Activated CD4-positive, alpha-beta T cell treated with anti-CD3 and anti-CD28 coated beads, Interleukin-2, Interleukin-6, amounts not matched to agents 100 ng/mL and 50 ng/mL, durations not matched to agents 16 hours and 8 hours (primary cell): ENCODE results near the gene LRRC55.

Source experiments
- DNase-seq: peaks from one replicate; pipeline ENCODE4 v3.0.0-alpha.2; 2020

The LRRC55 gene, protein sequence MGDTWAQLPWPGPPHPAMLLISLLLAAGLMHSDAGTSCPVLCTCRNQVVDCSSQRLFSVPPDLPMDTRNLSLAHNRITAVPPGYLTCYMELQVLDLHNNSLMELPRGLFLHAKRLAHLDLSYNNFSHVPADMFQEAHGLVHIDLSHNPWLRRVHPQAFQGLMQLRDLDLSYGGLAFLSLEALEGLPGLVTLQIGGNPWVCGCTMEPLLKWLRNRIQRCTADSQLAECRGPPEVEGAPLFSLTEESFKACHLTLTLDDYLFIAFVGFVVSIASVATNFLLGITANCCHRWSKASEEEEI

DNA sequence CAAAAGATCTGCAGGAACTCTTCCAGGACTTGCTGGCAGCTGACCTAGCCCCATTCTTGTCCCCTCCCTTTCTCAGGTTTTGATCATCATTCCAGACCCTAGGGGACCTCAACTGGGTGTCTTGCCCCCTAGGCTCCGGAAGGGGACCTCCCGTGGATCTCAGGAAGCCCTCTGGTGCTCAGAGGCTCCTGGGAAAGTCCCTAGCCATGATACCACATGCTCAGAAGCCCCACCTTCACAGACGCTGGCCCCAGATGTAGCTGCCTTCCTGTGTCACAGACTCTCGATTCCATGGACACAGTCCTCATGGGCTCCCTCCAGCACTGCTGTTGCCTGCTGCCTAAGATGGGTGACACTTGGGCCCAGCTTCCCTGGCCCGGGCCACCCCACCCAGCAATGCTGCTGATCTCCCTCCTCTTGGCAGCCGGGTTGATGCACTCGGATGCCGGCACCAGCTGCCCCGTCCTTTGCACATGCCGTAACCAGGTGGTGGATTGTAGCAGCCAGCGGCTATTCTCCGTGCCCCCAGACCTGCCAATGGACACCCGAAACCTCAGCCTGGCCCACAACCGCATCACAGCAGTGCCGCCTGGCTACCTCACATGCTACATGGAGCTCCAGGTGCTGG, at the start of gene LRRC55:
Gene LRRC55, plus strand, starts transcription at position 276 of the 628 bp plus-strand sequence. Its CDS starts 70 bp downstream, at position 346.
- no peak for DNase-seq

DNA sequence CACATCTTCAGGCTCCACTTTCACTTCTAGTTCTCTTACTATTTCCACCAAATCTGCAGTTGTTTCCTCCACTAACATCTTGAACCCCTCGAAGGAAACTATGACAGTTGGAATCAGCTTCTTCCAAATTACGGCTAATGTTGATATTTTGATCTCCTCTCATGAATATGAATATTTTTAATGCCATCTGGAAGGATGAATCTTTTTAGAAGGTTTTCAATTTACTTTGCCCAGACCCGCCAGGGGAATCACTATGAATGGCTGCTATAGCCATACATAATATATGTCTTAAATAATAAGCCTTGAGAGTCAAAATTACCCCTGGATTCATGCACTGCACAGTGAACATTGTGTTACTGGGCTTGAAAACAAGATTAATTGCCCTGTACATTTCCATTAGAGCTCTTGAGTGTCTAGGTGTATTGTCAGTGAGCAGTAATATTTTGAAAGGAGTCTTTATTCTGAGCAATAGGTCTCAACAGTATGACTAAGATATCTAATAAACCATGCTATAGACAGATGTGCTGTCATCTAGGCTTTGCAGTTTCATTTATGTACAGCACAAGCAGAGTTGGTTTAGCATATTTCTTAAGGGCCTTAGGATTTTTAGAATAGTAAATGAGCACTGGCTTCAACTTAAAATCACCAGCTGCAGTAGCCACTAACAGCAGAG, 48.3 kb upstream of the LRRC55 start:
- DNase-seq, result no peak

DNA sequence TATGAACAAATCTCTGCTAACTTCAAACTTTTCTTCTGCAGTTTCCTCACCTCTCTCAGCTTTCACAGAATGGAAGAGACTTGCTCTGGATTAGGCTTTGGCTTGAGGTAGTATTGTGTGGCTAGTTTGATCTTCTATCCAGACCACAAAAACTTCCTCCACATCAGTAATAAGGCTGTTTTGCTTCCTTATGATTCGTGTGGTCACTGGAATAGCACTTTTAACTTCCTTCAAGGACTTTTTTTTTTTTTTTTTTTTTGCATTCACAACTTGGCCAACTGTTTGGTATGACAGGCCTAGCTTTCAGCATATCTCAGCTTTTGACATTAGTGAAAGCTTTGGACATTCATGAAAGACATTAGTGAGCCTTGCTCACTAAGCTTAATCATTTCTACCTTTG, 47.5 kb upstream of the LRRC55 start:
- DNase-seq, result no peak

DNA sequence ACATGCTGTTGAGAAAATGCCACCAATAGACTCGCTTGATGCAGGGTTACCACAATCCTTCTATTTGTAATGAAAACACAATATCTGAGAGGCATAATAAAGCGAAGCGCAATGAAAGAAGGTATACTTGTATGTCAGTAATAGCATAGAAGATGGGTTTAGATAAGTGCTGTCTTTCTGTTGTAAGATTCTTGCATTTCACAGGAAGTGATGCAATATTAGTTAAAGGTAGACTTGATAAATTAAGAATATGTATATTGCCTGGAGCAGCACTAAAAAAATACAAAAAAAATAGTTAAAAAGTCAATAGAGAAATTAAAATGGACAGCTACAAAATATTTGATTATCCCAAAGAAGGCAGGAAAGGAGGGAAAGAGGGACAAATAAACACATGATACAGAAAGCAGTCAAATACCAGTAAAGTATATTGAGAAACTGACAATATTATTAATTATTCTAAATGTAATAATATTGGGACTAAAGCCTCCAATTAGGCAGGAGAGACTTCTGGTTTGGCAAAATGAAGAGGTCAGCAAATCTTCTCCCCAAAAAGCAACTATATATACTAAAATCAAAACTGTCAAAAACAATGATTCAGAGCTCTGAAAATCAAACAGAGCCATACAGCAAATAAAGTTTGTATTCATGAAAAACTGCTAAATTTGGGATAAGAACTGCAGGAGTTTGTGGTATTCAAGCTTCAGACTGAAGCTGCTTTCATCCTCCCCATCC, 46.6 kb upstream of the LRRC55 start:
- no peak for DNase-seq

DNA sequence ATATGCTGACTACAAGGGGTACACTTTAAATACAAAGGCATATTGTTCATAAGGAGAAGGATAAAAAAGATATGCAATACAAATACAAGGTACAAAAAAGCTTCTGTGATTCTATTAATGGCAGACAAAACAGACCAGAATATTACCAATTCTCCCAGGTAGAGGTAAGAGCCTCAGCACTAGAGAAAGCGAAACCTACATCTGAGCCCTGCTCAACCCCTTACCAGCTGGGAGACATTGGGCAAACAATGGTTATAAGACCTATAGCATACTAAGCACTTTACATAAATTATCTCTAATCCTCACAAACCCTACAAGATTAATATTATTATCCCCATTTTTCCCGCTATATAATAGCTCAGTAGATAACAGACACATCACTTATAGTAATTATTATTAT, 41.2 kb upstream of the LRRC55 start:
- DNase-seq, result no peak

DNA sequence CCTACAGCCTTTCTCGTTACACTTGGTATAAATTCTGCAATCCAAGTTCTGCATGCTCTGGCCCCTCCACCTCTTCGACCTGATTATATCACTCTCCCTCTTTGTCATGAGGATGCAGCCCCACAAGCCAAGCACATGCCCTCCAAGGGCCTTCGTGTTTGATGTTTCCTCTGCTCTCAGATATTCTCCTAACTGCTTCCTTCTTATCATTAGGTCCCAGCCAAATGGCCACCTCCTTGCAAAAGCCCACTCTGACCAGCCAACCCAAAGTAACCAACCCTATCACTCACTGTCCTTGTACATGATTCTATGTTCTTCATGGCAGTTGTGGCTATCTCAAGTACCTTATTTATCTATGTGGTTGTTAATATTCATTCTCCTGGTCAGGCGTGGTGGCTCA, 38.3 kb upstream of the LRRC55 start:
- no peak for DNase-seq

DNA sequence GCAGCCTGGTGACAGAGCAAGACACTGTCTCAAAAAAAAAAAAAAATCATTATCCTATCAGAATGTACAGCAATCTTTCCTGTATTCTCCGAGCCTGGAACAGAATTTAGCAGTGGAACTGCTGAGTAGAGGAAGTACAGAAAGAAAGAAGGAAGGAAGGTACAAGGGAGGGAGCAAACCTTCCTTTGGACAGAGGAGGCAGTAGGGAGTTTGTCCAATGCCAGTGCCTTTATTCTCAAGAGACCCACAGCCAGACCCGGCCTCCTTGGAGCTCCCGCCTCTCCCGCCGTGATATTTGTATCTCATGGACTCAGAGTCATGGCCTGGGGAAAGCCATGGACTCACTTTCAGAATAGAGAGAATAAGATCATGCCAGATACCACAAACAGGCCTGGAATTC, 37.7 kb upstream of the LRRC55 start:
- no peak for DNase-seq

DNA sequence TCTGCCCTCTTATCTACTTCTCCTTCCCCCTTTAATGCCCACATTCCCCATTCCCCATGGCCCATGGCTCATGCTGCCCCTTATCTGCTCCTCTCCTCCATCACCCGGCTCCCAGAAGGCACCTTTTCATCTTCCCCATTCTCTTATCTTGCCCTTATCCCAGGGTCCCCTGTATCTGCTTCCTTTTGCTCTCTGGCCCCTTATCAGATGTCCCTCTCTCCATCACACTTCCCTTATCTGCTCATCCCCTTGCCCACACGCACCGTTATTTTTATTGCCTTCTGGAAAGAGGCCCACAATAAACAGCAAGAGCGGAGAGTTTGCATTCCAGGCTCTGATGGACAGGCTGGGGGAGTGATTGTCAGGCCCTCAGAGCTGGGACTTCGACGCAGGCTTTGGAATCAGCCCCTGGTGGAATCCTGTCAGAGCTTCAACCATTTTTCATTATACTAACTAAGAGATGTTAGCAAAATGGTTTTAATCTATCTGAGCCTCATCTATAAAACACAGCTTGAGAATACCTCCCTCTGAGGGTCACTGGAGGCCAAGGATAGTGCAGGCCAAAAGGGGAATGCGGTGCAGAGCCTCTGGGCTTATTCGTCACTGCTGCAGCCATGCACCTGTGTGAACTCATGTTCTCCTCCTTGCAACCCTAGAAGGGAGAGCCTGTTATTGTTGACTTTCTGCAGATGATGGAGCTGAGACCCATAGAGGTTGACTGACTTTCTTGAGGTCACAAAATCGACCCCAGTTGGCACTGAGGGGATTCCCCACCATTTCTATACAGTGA, 37.0 kb upstream of the LRRC55 start:
- DNase-seq, result no peak

DNA sequence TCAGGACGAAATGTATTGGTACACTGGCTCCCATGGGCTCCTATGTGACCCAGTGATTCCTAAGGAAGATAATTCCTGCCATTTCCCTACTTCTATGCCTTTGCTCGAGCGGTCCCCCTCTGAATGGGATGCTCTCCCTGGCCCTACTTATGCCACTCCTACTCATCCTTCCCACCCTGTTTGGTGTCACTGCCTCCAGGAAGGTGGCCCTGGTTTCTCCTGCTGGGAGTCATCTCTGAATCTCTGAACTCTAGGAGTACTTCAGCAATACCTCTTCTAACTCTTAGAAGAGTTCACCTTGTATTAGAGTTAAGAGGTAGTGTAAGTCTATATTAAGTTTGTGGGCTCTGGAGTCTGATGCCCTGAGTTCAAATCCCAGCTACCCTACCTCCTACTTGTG, 35.5 kb upstream of the LRRC55 start:
- DNase-seq, result no peak

DNA sequence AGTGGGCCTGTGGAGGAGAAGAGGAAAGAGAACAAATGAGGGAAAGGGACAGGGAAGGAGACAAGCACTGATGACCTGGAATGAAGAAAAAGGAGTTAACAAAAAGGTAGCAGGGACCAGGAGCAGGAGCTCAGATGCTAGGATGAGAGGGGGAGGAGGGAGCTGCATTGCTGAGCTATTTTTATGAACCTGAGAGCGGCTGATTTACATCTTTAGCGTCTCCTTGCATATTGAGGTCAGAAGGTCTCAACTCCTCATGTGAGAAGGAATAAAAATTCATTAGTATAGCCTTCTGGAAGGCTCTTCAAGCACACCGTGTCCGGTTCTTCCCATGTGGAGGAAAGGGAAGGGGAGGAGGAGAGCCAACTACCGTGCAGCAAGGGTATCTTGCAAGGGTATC, 33.1 kb upstream of the LRRC55 start:
- DNase-seq, result no peak

DNA sequence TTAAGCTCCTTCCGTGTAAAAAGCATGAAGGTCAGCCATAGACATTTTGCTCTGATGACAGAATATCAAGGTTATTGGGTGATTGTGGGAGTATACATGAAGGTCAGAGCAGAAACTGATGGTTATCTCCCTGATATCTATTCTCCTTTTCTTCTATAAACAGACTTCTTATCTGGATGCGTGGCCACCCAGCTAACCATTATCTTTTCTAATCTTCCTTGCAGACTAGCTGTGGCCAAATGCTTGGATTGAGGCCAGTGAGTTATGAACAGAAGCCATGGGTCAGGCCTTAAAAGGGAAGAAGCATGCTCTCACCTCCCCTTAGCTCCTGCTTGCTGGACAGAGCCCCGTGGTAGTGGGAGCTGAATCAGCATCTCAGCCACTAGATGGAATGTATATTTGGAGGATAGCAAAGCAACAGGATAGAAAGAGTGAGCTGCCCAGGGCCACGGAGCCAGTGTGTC, 31.3 kb upstream of the LRRC55 start:
- no peak for DNase-seq

DNA sequence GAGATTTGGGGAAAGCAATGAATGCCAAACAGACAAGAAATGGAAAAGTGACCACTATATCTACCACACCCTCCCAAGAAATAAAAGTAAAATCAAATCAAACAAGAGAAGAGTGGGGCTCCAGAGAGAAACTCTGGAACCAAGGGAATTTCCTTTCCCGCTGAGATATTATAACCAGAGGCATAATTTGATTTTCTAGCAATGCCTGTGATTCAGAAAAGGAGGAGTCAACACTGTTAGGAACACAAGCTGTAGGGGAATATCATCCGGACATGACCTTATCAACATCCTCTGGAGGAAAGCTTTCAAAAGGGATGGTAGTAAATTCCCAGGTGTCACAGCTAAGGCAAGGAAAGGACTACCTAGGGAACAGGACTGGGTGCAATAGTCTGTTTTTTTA, 29.6 kb upstream of the LRRC55 start:
- no peak for DNase-seq

DNA sequence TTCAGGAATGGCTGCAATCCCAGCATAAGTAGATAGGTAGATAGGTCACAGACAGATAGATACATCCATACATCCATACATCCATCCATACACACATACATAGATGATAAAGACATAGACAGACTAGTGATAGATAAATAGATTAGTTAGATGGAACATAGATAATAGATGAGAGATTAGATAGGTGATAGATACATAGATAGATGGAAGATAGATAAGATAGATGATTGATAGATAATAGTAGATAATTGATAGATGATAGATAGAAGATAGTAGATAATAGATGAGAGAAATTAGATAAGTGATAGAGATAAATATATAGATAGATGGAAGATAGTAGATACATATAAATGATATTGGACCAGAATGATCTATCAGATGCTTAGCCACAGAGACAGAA, 28.3 kb upstream of the LRRC55 start:
- DNase-seq, result no peak

DNA sequence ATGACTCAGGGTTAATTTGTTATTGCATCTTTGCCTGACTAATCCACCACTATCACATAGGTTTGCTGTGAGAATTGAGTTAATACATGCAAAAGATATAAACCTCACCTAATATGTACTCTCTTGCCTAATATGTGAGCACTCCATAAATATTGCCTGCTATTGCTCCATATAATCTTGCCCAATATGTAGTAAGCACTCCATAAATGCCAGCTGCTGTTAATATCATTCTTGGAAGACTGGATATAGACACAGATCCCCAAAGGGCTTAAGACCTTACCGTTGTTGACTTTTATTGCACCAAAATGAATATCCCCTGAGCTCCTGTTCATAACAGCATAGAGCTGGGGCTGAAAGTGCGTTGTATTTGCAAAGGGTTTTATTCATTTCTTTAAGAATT, 27.0 kb upstream of the LRRC55 start:
- DNase-seq, result no peak

DNA sequence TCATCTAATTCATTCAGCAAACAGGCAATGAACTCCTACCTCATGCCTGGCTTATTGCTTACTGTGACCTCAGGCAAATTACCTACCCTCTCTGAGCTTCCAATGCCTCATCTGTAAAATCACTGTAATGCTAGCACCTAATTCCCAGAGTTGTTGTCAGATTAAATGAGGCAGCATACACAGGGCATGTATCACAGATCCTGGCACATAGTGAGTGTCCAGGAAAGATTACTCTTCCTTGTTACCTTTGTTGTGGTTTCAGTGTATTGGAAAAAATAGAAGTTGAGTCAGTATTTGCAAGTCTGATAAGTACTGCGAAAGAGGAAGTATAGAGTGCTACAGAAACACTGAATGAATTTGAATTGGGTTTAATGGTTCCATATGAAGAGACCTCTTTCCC, 26.4 kb upstream of the LRRC55 start:
- DNase-seq, result no peak

DNA sequence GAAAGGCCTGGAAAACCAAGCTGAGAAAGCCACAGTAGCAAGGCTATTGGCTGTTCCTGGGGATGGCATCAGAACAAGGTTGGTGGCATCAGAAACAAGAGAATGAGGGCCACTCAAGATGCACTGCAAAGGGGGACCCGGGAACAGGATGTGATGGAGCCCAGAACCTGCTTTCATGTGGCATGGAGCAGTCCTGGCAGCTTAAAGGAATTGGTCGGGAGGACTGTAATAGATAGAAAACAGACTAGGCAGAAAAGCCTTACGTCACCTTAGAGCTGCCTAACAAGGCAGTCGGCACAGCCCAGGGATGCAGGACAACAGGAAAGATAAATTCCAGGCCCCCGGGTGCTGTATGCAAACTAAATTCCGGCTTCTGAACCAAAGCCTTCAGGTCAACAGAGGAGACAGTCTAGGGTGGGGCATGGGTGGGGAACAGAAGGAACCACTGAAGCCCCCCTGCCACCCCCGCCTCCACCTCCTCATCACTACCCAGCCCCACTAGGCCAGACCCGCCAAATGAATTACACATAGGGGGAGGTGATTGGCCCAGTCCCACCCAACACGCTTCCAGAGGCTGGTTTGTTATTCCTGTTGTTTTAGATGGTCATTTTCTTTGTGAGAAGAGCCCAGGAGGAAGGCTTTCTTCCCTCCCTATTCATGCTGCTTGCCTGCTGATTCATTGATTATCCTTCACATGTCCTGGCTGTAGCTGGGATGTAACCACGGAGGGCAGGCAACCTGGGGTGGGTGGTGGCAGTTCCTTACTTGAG, 25.7 kb upstream of the LRRC55 start:
- DNase-seq, result no peak

DNA sequence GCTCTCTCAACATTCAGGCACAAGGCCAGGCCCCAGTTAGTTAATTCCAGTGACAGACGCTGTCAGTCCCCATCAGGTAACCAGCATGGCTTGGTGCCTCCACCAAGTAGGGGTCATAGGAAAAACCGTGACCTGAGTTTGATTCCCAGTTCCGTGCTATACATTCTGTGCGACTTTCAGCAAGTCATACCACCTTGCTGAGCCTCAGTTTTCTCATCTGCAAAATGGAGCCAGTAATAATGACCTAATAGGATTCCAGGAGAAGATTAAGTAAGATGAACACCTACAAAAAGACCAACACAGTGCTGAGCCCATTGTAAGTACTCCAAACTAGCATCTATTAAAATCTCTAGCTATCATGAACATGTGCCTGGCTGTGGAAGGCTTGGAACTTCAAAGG, 24.8 kb upstream of the LRRC55 start:
- DNase-seq, result no peak

DNA sequence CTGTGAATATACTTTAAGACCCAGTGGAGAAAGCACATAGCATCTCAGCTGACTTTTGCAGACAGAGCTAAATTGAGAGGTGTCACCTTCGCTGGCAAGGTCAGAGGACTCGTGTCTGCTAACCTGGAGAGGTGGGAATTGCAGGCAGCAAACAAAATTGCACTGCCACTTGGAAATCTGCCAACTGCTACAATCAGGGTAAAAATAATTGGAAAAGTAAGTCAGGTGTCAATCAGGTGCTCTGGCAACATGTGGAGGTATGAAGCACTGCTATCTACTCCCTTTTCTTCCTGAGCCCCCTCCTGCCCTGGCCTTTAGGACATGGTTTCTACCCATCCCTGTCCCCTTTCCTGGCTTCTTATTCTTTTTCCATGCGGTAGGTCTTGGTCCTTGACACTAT, 24.1 kb upstream of the LRRC55 start:
- no peak for DNase-seq

DNA sequence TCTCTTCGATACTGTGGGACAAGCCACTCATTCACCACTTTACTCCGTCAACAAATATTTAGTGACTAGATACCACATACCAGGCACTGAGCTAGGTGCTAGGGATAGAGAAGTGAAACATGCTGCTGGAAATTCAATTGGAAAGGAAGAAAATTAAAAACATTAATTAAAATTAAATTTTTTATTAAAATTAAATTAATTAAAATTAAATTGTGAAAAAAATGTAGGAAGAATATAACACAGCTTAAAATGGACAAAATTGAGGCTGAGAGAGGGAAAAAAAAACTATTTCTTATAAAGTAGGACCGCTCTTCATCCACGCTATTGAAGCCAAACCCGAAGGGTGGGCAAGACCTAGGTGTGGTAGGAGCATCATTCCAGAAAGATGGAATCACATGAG, 23.6 kb upstream of the LRRC55 start:
- DNase-seq, result no peak

DNA sequence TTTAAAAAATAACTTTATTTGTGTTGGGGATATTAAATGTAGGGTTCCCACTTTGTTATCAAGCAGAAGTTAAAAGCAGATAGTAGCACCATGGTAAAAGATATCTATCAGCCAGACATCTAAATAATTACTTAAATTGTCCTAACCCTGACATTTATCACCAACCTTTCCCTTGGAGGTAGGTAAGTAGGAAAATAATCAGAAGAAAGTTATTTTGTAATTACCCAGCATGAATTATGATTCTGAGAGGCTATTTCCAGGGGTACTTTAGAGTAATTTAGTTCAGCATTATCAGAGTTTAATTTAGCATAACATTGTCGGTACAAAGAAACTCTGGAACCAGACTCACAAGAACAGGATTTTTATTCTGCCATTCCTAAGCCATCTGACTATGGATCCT, 23.2 kb upstream of the LRRC55 start:
- no peak for DNase-seq

DNA sequence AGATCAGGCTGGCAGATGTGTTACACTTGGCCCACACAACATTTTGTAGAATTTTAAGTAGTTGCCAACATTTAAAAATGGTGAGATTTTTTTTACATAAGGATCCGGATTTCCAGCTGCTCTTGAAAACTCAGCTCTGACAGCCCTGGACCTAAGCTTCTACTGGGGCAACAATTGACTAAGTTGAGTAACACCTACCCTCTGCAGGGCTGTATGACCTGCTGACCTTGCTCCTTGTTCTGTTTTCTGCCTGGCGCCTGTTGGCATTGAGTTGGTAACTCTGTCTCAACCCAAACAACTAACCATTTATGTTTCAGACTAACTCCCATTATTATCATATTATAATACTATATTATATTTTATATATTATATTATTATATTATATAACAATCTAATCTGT, 21.1 kb upstream of the LRRC55 start:
- DNase-seq, result no peak

DNA sequence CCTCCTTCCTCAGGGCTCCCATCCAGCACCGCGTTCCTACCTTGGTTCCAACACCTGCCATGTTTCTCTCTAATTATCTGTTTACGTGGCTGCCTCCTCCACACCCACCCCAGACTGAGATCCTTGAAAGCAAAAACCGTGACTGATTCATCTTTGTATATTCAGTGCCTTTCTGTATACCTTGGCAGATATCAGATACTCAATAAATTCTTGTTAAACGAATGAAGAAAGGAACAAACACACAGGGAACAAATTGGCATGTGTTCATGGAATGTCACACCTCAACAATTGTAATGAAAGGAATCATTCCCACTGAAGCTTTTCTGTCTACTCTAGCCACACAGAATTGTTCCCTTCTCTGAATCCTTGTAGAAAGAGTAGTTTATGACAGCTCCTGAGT, 20.4 kb upstream of the LRRC55 start:
- DNase-seq, result no peak
